Activated CD4-positive, alpha-beta T cell treated with anti-CD3 and anti-CD28 coated beads for 36 hours (primary cell): Measurements from ENCODE around the gene TRUB2. TPM values are rescaled to one million over a fixed set of nuclear protein-coding genes. Genes with fewer than 3 reads are reported as not detected.
A peak's percentile ranks its signal among the peaks of the same experiment; 100 is the strongest.

Experiments
- ATAC-seq: fragments of 200-7000 bp; cut with Tn5 transposase; one replicate; pipeline ENCODE4 v1.10.0; 2021; ENCODE audit warnings: mild to moderate bottlenecking, moderate library complexity
- CTCF ChIA-PET: fragments of 350-600 bp; sonication (Branson Sonifier 250); formaldehyde crosslinking; loops from one replicate; lab custom pipeline; 2021; ENCODE audit warnings: antibody characterized with exemption; lab: Charles Lee
- POLR2A ChIA-PET: fragments of 350-600 bp; sonication (Branson Sonifier 250); formaldehyde crosslinking; loops from one replicate; lab custom pipeline; 2021; ENCODE audit warnings: antibody characterized with exemption, inconsistent platforms; lab: Charles Lee
- DNase-seq: peaks from one replicate; pipeline ENCODE4 v3.0.0-alpha.2; 2020
- H3K27ac Mint-ChIP-seq: one replicate; pipeline ENCODE4 v1.8.0; 2021; ENCODE audit warnings: mixed read lengths
- H3K27me3 Mint-ChIP-seq: one replicate; pipeline ENCODE4 v1.8.0; 2021; ENCODE audit warnings: mixed read lengths
- H3K36me3 Mint-ChIP-seq: one replicate; pipeline ENCODE4 v1.8.0; 2021; ENCODE audit warnings: low read depth, mixed read lengths
- H3K4me1 Mint-ChIP-seq: one replicate; pipeline ENCODE4 v1.8.0; 2021; ENCODE audit warnings: mixed read lengths
- H3K4me3 Mint-ChIP-seq: one replicate; pipeline ENCODE4 v1.8.0; 2021; ENCODE audit warnings: mild to moderate bottlenecking, moderate library complexity, mixed read lengths
- H3K9me3 Mint-ChIP-seq: one replicate; pipeline ENCODE4 v1.8.0; 2021; ENCODE audit warnings: low read depth, mixed read lengths
- intact Hi-C, 2 experiments: fragments of 100-400 bp; cut with DNase I in 1 of 2; cut with micrococcal nuclease in 1 of 2; formaldehyde crosslinking; loops; one replicate each; pipeline versions ENCODE4 v1.14.2 to v1.15.1; 2022 to 2024; cut with DNase I, micrococcal nuclease
- total RNA-seq, 2 experiments: library from RNA; stranded (reverse); gene quantifications; one replicate each; pipeline ENCODE4 v1.2.3, GENCODE V29; 2021

TRUB2 gene
- total RNA-seq, 2 experiments from 2014 or later, result 29.5 to 37.5 TPM

GRCh38 chr9:128323791-128324190 is 1.5 kb upstream of the TRUB2 start:
- intact Hi-C loops, result loop anchor here (1.0 to 5.0 kb wide), 5 partner anchors 17 to 1303 kb away; partner anchors contain the start of genes CIZ1 (in 1 of the 2), NTMT1 (in 1 of the 2), PTGES2 (in 1 of the 2) and PTRH1 (in 1 of the 2)
- H3K36me3 Mint-ChIP-seq, result peaks cover 19% of the 10 kb centered on the region
- CTCF ChIA-PET, result interaction anchor here (0.9 to 2.0 kb wide), 2 partner anchors 18 to 29 kb away, joined by 3 to 9 read pairs; no protein-coding TSS in a partner anchor

GRCh38 chr9:128323212-128323730 is 1.0 kb upstream of the TRUB2 start:
- H3K4me1 Mint-ChIP-seq, result peaks cover 19% of the 10 kb centered on the region
- ATAC-seq, result peak; percentile 40
- H3K36me3 Mint-ChIP-seq, result peaks cover 19% of the 10 kb centered on the region
- ChIA-PET POLR2A (interaction anchor here (0.6 to 0.8 kb wide), 2 partner anchors 18 to 401 kb away, joined by 3 read pairs; no protein-coding TSS in a partner anchor), CTCF (interaction anchor here (2.0 kb wide), 1 partner anchor 18 kb away, joined by 9 read pairs; no protein-coding TSS in a partner anchor)
- H3K27me3 Mint-ChIP-seq, result no peaks in the 10 kb centered on the region
- H3K4me3 Mint-ChIP-seq, result peak overlapping the region; percentile 87
- intact Hi-C loops, result loop anchor here (1.0 to 5.0 kb wide), 5 partner anchors 17 to 1304 kb away; partner anchors contain the start of genes CIZ1 (in 1 of the 2), NTMT1 (in 1 of the 2), PTGES2 (in 1 of the 2) and PTRH1 (in 1 of the 2)
- no peaks in the 10 kb centered on the region for H3K9me3 Mint-ChIP-seq
- H3K27ac Mint-ChIP-seq, result peak overlapping the region; percentile 88
- no peak for DNase-seq

More at GRCh38 chr9:128323791-128324190, 1.5 kb upstream of the TRUB2 start:
- no peaks in the 10 kb centered on the region for H3K27me3 Mint-ChIP-seq
- peaks cover 19% of the 10 kb centered on the region for H3K4me1 Mint-ChIP-seq
- H3K9me3 Mint-ChIP-seq, result no peaks in the 10 kb centered on the region
- DNase-seq, result no peak
- H3K27ac Mint-ChIP-seq, result peak overlapping the region; percentile 88
- H3K4me3 Mint-ChIP-seq, result peak overlapping the region; percentile 87
- no peak for ATAC-seq
- POLR2A ChIA-PET, result interaction anchor here (0.7 kb wide), 1 partner anchor 39 kb away, joined by 3 read pairs; no protein-coding TSS in a partner anchor

- H3K9me3 Mint-ChIP-seq, result no peaks in the 10 kb centered on the region
- no peaks in the 10 kb centered on the region for H3K27me3 Mint-ChIP-seq
- intact Hi-C loops, result loop anchor here (1.0 to 5.0 kb wide), 21 partner anchors 18 to 1305 kb away; partner anchors contain the start of genes URM1 (in 2 of the 2), BBLN (in 1 of the 2), CIZ1 (in 1 of the 2) and CRAT (in 1 of the 2)
- peak overlapping the region; percentile 87 for H3K4me3 Mint-ChIP-seq
- ATAC-seq (peak; percentile 5), DNase-seq (no peak)
- H3K36me3 Mint-ChIP-seq, result peaks cover 24% of the 10 kb centered on the region
- CTCF ChIA-PET, result interaction anchor here (0.6 kb wide), 2 partner anchors 23 to 339 kb away, joined by 3 to 5 read pairs; no protein-coding TSS in a partner anchor
- H3K4me1 Mint-ChIP-seq, result peaks cover 19% of the 10 kb centered on the region
- POLR2A ChIA-PET, result interaction anchor here (1.0 kb wide), 1 partner anchor 20 kb away, joined by 3 read pairs; no protein-coding TSS in a partner anchor
- H3K27ac Mint-ChIP-seq, result peak overlapping the region; percentile 93
These were observed 306 bp downstream of the TRUB2 start for GRCh38 chr9:128321879-128322403.

DNA sequence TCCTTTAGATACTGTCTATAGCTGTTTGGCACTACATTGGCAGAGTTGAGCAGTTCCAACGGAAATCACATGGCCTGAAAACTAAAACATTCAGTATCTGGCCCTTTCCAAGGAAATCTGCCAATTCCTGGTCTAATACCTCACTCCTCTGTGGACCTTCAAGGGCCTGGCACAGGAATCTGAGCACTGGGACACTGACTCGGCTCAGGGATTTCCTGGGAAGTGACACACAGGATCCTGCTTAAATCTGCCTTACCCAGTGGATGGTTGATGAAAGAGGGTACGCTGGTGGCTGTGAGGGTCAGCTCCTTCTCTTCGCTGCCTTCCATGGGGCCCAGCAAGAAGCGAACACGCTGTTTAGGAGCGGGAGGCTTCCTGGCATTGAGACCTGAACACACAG is 904 bp downstream of the TRUB2 start:
- peaks cover 19% of the 10 kb centered on the region for H3K4me1 Mint-ChIP-seq
- H3K4me3 Mint-ChIP-seq, result peak overlapping the region; percentile 87
- intact Hi-C loops, result loop anchor here (5.0 kb wide), 3 partner anchors 129 to 604 kb away; partner anchors contain the start of genes CIZ1 (in 1 of the 2), PTGES2 (in 1 of the 2), PTRH1 (in 1 of the 2) and TTC16 (in 1 of the 2)
- no peak overlapping the region for H3K27ac Mint-ChIP-seq
- DNase-seq, result no peak
- no peaks in the 10 kb centered on the region for H3K9me3 Mint-ChIP-seq
- ChIA-PET CTCF (no interaction called here), POLR2A (interaction anchor here (1.0 kb wide), 1 partner anchor 20 kb away, joined by 3 read pairs; no protein-coding TSS in a partner anchor)
- ATAC-seq, result no peak
- no peaks in the 10 kb centered on the region for H3K27me3 Mint-ChIP-seq
- peaks cover 28% of the 10 kb centered on the region for H3K36me3 Mint-ChIP-seq

DNA sequence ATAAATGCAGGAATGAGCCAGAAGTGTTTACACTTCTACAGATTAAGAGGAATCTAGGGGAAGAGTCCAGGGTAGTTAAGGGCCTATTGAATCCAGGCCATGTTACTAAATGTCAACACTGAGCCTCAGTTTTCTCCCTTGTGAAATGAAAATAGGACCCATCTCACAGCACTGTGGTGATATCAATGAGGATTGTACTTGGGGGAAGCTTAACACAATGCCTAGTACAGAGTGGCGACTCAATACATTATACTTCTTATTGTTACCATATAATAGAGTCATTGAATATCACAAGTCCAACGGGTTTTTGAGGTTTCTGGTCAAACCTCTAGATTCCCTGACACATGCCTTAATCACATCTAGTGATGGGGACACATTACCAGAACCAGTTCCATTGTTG is 4.6 kb downstream of the TRUB2 start:
- no peak overlapping the region for H3K4me3 Mint-ChIP-seq
- ATAC-seq (no peak), DNase-seq (no peak)
- H3K27ac Mint-ChIP-seq, result no peak overlapping the region
- H3K4me1 Mint-ChIP-seq, result no peaks in the 10 kb centered on the region
- intact Hi-C loops, result no loop called here
- no peaks in the 10 kb centered on the region for H3K27me3 Mint-ChIP-seq
- ChIA-PET POLR2A (no interaction called here), CTCF (interaction anchor here (0.7 to 1.0 kb wide), 2 partner anchors 24 to 501 kb away, joined by 3 read pairs; partner anchors contain the start of gene ENDOG)
- no peaks in the 10 kb centered on the region for H3K9me3 Mint-ChIP-seq
- H3K36me3 Mint-ChIP-seq, result peaks cover 13% of the 10 kb centered on the region

DNA sequence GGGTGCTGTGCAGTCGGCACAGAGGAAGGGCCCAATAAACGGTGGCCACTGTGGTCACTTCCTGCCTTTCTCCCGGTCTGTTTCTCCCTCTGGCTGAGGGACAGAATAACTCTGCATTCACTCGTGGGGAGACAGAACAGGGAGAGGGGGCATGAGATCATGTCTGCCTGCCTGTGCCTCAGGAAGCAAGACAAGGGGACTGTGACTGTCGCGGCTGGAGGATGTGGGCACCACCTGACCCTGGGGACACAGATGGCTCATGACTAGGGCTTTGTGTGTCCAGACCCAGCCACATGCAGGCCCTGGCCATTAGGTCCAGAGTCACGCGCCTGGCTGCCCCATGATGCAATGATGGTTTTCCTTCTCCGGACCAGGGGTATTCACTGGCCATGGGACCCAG is 5.8 kb downstream of the TRUB2 start:
- intact Hi-C loops, result no loop called here
- DNase-seq, result no peak
- no peak overlapping the region for H3K27ac Mint-ChIP-seq
- H3K4me1 Mint-ChIP-seq, result no peaks in the 10 kb centered on the region
- H3K9me3 Mint-ChIP-seq, result no peaks in the 10 kb centered on the region
- peaks cover 15% of the 10 kb centered on the region for H3K36me3 Mint-ChIP-seq
- ChIA-PET CTCF (no interaction called here), POLR2A (no interaction called here)
- H3K27me3 Mint-ChIP-seq, result no peaks in the 10 kb centered on the region
- H3K4me3 Mint-ChIP-seq, result no peak overlapping the region
- no peak for ATAC-seq

DNA sequence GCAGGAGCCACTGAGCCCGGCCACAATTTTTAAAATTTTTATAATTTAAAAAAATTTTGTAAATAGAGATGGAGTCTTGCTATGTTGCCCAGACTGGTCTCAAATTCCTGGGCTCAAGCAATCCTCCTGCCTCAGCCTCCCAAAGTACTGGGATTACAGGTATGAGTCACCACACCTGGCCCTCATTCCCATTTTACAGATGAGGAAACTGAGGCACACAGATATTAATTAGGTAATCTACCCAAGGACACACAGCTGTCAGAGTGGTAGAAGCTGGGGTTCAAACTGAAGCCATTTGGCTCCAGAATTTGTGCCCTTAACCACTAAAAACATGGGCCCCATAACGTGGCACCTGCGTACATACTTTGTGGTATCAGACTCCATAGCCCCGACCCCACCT is 7.5 kb downstream of the TRUB2 start:
- ATAC-seq (no peak), DNase-seq (no peak)
- Mint-ChIP-seq H3K36me3 (peaks cover 21% of the 10 kb centered on the region), H3K27ac (no peak overlapping the region), H3K9me3 (no peaks in the 10 kb centered on the region), H3K4me3 (no peak overlapping the region), H3K27me3 (no peaks in the 10 kb centered on the region), H3K4me1 (no peaks in the 10 kb centered on the region)
- ChIA-PET POLR2A (interaction anchor here (0.7 kb wide), 1 partner anchor 14 kb away, joined by 3 read pairs; no protein-coding TSS in a partner anchor), CTCF (interaction anchor here (0.6 kb wide), 1 partner anchor 47 kb away, joined by 3 read pairs; no protein-coding TSS in a partner anchor)
- intact Hi-C loops, result no loop called here

DNA sequence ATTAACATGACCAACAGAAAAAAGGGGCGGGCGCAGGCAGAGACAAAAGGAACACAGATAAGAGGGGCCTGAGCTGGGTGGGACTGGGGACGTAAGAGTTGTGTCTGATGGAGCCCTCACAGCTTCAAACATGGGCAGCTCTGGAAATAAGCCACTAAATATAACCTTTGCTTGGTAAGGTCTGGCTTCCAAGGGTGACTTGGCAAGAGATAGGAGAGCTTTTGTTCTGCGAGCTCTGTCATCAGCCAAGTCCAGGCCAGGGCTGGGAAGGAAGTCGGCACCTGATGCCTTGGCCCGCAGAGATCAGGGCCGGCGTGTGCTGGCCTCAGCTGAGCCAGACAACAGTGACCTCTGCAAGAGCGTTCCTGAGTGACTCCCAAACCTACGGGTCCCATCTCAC is 11.8 kb downstream of the TRUB2 start:
- Mint-ChIP-seq H3K4me3 (no peak overlapping the region), H3K9me3 (no peaks in the 10 kb centered on the region), H3K27me3 (no peaks in the 10 kb centered on the region), H3K36me3 (peaks cover 16% of the 10 kb centered on the region), H3K4me1 (no peaks in the 10 kb centered on the region), H3K27ac (no peak overlapping the region)
- no peak for ATAC-seq
- intact Hi-C loops, result no loop called here
- ChIA-PET CTCF (interaction anchor here (0.6 kb wide), 1 partner anchor 35 kb away, joined by 3 read pairs; the partner anchor contains the start of genes GOLGA2 and SWI5), POLR2A (interaction anchor here (0.7 kb wide), 1 partner anchor 11 kb away, joined by 3 read pairs; no protein-coding TSS in a partner anchor)
- no peak for DNase-seq

GRCh38 chr9:128309551-128309950 is 12.7 kb downstream of the TRUB2 start:
- Mint-ChIP-seq H3K36me3 (peaks cover 16% of the 10 kb centered on the region), H3K27me3 (no peaks in the 10 kb centered on the region), H3K4me1 (no peaks in the 10 kb centered on the region), H3K9me3 (no peaks in the 10 kb centered on the region), H3K4me3 (no peak overlapping the region), H3K27ac (no peak overlapping the region)
- ATAC-seq, result no peak
- CTCF ChIA-PET, result interaction anchor here (0.6 kb wide), 1 partner anchor 200 kb away, joined by 4 read pairs; no protein-coding TSS in a partner anchor
- intact Hi-C loops, result no loop called here
- POLR2A ChIA-PET, result no interaction called here
- DNase-seq, result no peak

- no peak for DNase-seq
- POLR2A ChIA-PET, result no interaction called here
These were observed 17.3 kb downstream of the TRUB2 start for GRCh38 chr9:128304971-128305288.

More at GRCh38 chr9:128304971-128305288, 17.3 kb downstream of the TRUB2 start:
- Mint-ChIP-seq H3K9me3 (no peaks in the 10 kb centered on the region), H3K4me1 (no peaks in the 10 kb centered on the region), H3K36me3 (peaks cover 8% of the 10 kb centered on the region), H3K27me3 (no peaks in the 10 kb centered on the region), H3K27ac (no peak overlapping the region), H3K4me3 (no peak overlapping the region)
- no peak for ATAC-seq
- CTCF ChIA-PET, result interaction anchor here (0.5 to 1.6 kb wide), 3 partner anchors 53 to 453 kb away, joined by 3 read pairs; no protein-coding TSS in a partner anchor
- intact Hi-C loops, result no loop called here
